PC-3 (cell line): ENCODE results near the gene TRRAP. TPM values are rescaled to one million over a fixed set of nuclear protein-coding genes. Genes with fewer than 3 reads are reported as not detected.

ENCODE experiments used
- ATAC-seq: fragments of 200-7000 bp; cut with Tn5 transposase; 2 replicates; pipeline ENCODE4 v1.9.1; 2020; ENCODE audit warnings: mild to moderate bottlenecking, moderate library complexity
- BruUV-seq: library from RNA; stranded (reverse); fragments of 400-500 nt; replicated peaks from 2 replicates; lab custom pipeline; 2021; lab: Mats Ljungman, UMichigan
- CTCF ChIA-PET: fragments of 300-600 bp; sonication (Branson Sonifier 250); formaldehyde crosslinking; loops from one replicate; lab custom pipeline; 2022; ENCODE audit warnings: antibody characterized with exemption; lab: Charles Lee
- POLR2A ChIA-PET: fragments of 300-600 bp; sonication (Branson Sonifier 250); formaldehyde crosslinking; loops from one replicate; lab custom pipeline; 2022; ENCODE audit warnings: antibody characterized with exemption; ENCODE audit not compliant: unreplicated experiment; lab: Charles Lee
- DNase-seq: peaks from one replicate; pipeline ENCODE4 v3.0.0-alpha.2; 2015
- H2AFZ ChIP-seq: fragments of 300-600 bp; sonication (generic); 2 replicates; pipeline ENCODE4 v1.6.0; 2016; ENCODE audit warnings: antibody characterized with exemption, low read length
- H3F3A ChIP-seq: fragments of 300-600 bp; sonication (generic); one replicate; pipeline ENCODE4 v1.6.0; 2017; ENCODE audit warnings: antibody characterized with exemption, low read length, control low read depth, mild to moderate bottlenecking; ENCODE audit not compliant: unreplicated experiment
- H3K27ac ChIP-seq: fragments of 300-600 bp; sonication (generic); 2 replicates; pipeline ENCODE4 v1.5.1; 2016; ENCODE audit warnings: mild to moderate bottlenecking, low read length
- H3K27me3 ChIP-seq: fragments of 300-600 bp; sonication (generic); 2 replicates; pipeline ENCODE4 v1.6.1; 2016; ENCODE audit warnings: low read length, mixed read lengths
- H3K36me3 ChIP-seq: fragments of 300-600 bp; sonication (generic); 2 replicates; pipeline ENCODE4 v1.6.1; 2016; ENCODE audit warnings: low read depth, mixed run types, low read length, mixed read lengths
- H3K4me1 ChIP-seq: fragments of 300-600 bp; sonication (generic); 2 replicates; pipeline ENCODE4 v1.5.1; 2016; ENCODE audit warnings: low read length; ENCODE audit not compliant: insufficient read depth
- H3K4me2 ChIP-seq: fragments of 300-600 bp; sonication (generic); 2 replicates; pipeline ENCODE4 v1.6.0; 2016; ENCODE audit warnings: low read length
- H3K4me3 ChIP-seq: fragments of 300-600 bp; sonication (generic); 2 replicates; pipeline ENCODE4 v1.5.1; 2016; ENCODE audit warnings: mild to moderate bottlenecking, low read length, mixed read lengths
- H3K79me2 ChIP-seq: fragments of 300-600 bp; sonication (generic); 2 replicates; pipeline ENCODE4 v1.6.1; 2017; ENCODE audit warnings: low read length, mixed read lengths
- H3K9ac ChIP-seq: fragments of 300-600 bp; sonication (generic); 2 replicates; pipeline ENCODE4 v1.6.0; 2016; ENCODE audit warnings: mild to moderate bottlenecking, low read length
- H3K9me2 ChIP-seq: fragments of 300-600 bp; sonication (generic); replicated peaks from 2 replicates; pipeline ENCODE4 v1.6.1; 2016; ENCODE audit warnings: mixed run types, low read length, mixed read lengths
- H3K9me3 ChIP-seq: fragments of 300-600 bp; sonication (generic); 2 replicates; pipeline ENCODE4 v1.6.1; 2016; ENCODE audit warnings: low read length, mixed read lengths
- H4K20me1 ChIP-seq: fragments of 300-600 bp; sonication (generic); 2 replicates; pipeline ENCODE4 v1.6.1; 2016; ENCODE audit warnings: low read length, mixed read lengths
- EZH2 ChIP-seq: fragments of 300-600 bp; sonication (generic); IDR thresholded peaks from one replicate; pipeline ENCODE4 v1.6.1; 2017; ENCODE audit warnings: antibody characterized with exemption, mild to moderate bottlenecking, low read length; ENCODE audit not compliant: unreplicated experiment
- EZH2phosphoT487 ChIP-seq: fragments of 300-600 bp; sonication (generic); IDR thresholded peaks from 2 replicates; pipeline ENCODE4 v1.6.1; 2018; ENCODE audit warnings: mild to moderate bottlenecking, antibody characterized with exemption, low read length, borderline replicate concordance
- intact Hi-C: fragments of 100-400 bp; cut with micrococcal nuclease; formaldehyde crosslinking; loops from 2 replicates; pipeline ENCODE4 v1.9.0; 2023
- total RNA-seq: library from RNA; depleted of rRNA; stranded (reverse); fragments of >200 nt; gene quantifications from 2 replicates; pipeline ENCODE4 v1.2.3, GENCODE V29; 2014
- TF ChIP-seq, protein P1 (sequence below): fragments of 300-600 bp; sonication (generic); conservative IDR thresholded peaks from 2 replicates; pipeline ENCODE4 v1.5.1; 2017; ENCODE audit warnings: antibody characterized with exemption, low read depth, mild to moderate bottlenecking, low read length

TRRAP gene
- total RNA-seq, 1 experiment from 2014 or later = 17.7 TPM

DNA sequence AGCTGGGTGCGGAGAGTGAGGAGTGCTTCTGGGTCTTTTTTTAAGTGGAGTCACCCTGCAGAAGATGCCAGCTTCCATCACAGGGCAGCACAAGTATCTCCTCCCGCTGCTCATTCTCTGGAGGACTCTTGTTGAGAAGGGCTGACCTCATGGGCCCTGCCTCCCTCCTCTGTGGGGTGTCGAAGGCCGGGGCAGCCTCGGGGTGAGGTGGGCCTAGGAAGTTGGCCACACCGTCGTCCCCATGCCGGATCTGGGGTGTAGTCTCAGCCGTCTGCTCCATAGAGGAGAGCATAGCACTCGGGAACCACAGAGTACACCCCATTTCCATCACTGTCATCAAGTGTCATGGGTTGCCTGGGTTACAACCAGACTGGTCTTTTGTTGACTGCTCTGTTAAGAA is 85.0 kb downstream of the TRRAP start:
- no peaks in the 10 kb centered on the region for H3K4me1 ChIP-seq
- peaks cover 36% of the 10 kb centered on the region for H3K36me3 ChIP-seq
- no peaks in the 10 kb centered on the region for H4K20me1 ChIP-seq
- ChIA-PET POLR2A (no interaction called here), CTCF (no interaction called here)
- H3K9me3 ChIP-seq = no peaks in the 10 kb centered on the region
- ATAC-seq (no peak), DNase-seq (no peak)
- no peaks in the 10 kb centered on the region for H3K27me3 ChIP-seq
- no peaks in the 10 kb centered on the region for H3K79me2 ChIP-seq
- TF ChIP-seq EZH2phosphoT487 (no peak), EZH2 (no peak)
- TF ChIP-seq, protein P1, sequence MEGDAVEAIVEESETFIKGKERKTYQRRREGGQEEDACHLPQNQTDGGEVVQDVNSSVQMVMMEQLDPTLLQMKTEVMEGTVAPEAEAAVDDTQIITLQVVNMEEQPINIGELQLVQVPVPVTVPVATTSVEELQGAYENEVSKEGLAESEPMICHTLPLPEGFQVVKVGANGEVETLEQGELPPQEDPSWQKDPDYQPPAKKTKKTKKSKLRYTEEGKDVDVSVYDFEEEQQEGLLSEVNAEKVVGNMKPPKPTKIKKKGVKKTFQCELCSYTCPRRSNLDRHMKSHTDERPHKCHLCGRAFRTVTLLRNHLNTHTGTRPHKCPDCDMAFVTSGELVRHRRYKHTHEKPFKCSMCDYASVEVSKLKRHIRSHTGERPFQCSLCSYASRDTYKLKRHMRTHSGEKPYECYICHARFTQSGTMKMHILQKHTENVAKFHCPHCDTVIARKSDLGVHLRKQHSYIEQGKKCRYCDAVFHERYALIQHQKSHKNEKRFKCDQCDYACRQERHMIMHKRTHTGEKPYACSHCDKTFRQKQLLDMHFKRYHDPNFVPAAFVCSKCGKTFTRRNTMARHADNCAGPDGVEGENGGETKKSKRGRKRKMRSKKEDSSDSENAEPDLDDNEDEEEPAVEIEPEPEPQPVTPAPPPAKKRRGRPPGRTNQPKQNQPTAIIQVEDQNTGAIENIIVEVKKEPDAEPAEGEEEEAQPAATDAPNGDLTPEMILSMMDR = no peak
- H2AFZ ChIP-seq = no peak overlapping the region
- H3K9me2 ChIP-seq = no peaks in the 10 kb centered on the region
- H3F3A ChIP-seq = no peaks in the 10 kb centered on the region
- H3K9ac ChIP-seq = no peak overlapping the region
- BruUV-seq = no TSS peak
- H3K27ac ChIP-seq = no peak overlapping the region
- no peak overlapping the region for H3K4me3 ChIP-seq
- intact Hi-C loops = no loop called here
- no peak overlapping the region for H3K4me2 ChIP-seq

DNA sequence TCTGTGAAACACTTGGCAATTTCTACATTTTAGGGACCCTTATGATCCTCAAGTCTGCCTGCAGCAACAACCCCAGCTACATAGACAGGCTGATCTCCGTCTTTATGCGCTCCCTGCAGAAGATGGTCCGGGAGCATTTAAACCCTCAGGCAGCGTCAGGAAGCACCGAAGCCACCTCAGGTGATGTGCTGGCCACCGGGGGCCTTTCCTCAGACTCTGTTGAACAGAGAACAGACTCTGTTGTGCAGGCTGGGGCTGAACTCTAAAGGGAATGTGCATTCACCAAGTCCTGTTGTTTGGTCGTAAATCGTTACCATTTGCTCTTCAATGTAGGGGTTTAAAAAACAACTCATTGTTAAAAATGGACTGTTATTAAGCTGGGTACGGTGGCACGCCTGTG is 86.3 kb downstream of the TRRAP start:
- no peak for ATAC-seq
- H3K9ac ChIP-seq = no peak overlapping the region
- no peak overlapping the region for H3K4me2 ChIP-seq
- ChIA-PET CTCF (no interaction called here), POLR2A (no interaction called here)
- TF ChIP-seq EZH2phosphoT487 = no peak
- TF ChIP-seq EZH2 = no peak
- TF ChIP-seq, protein P1 = no peak
- no peak overlapping the region for H3K4me3 ChIP-seq
- no peak for DNase-seq
- no peaks in the 10 kb centered on the region for H3K9me3 ChIP-seq
- H3K27me3 ChIP-seq = no peaks in the 10 kb centered on the region
- no peaks in the 10 kb centered on the region for H3F3A ChIP-seq
- peaks cover 40% of the 10 kb centered on the region for H3K36me3 ChIP-seq
- no peaks in the 10 kb centered on the region for H3K9me2 ChIP-seq
- no peaks in the 10 kb centered on the region for H3K4me1 ChIP-seq
- no TSS peak for BruUV-seq
- H4K20me1 ChIP-seq = no peaks in the 10 kb centered on the region
- H2AFZ ChIP-seq = no peak overlapping the region
- intact Hi-C loops = no loop called here
- H3K79me2 ChIP-seq = no peaks in the 10 kb centered on the region
- no peak overlapping the region for H3K27ac ChIP-seq

DNA sequence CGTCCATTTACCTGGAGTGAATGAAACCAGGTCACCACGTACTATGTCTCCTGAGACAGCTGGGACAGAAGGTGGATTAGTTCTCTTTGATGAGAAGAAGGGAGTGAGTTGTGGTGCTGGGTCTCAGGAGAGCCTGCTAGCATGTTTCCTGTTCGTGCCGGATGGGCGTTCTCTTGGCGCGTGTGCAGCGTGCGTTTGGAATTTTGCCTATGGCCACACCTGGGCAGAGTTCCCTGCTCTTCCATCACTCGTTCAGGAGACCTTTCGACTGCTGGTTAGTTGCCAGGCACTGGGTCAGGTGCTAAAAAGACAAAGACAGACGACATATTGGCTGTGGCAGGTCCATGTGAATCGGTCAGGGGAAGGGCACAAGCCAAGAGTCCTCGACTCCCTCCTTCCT is 90.3 kb downstream of the TRRAP start:
- H3K9me2 ChIP-seq = no peaks in the 10 kb centered on the region
- no peak overlapping the region for H3K27ac ChIP-seq
- no peak overlapping the region for H3K4me3 ChIP-seq
- H4K20me1 ChIP-seq = no peaks in the 10 kb centered on the region
- ATAC-seq = no peak
- H3K9me3 ChIP-seq = no peaks in the 10 kb centered on the region
- H2AFZ ChIP-seq = no peak overlapping the region
- BruUV-seq = no TSS peak
- no peaks in the 10 kb centered on the region for H3F3A ChIP-seq
- TF ChIP-seq EZH2 (no peak), EZH2phosphoT487 (no peak)
- TF ChIP-seq, protein P1 = no peak
- POLR2A ChIA-PET = interaction anchor here (0.5 kb wide), 1 partner anchor 9 kb away, joined by 5 read pairs; no protein-coding TSS in a partner anchor
- H3K27me3 ChIP-seq = no peaks in the 10 kb centered on the region
- intact Hi-C loops = no loop called here
- H3K79me2 ChIP-seq = no peaks in the 10 kb centered on the region
- no peak overlapping the region for H3K9ac ChIP-seq
- H3K36me3 ChIP-seq = peaks cover 44% of the 10 kb centered on the region
- DNase-seq = no peak
- no peaks in the 10 kb centered on the region for H3K4me1 ChIP-seq
- CTCF ChIA-PET = no interaction called here
- no peak overlapping the region for H3K4me2 ChIP-seq
